ENCODE measurements around the gene IVD.

IVD gene

GRCh38 chr15:40459391-40460015 is 53.9 kb downstream of the IVD start:
- Histone ChIP-seq H3K9me3 (ENCODE audit: severe bottlenecking) (no peaks in the 10 kb centered on the region), H3K4me1 (ENCODE audit: insufficient read depth, poor library complexity, severe bottlenecking) (peaks cover 24% of the 10 kb centered on the region), H3K27me3 (ENCODE audit: insufficient read depth, poor library complexity, severe bottlenecking) (no peaks in the 10 kb centered on the region), H3K4me3 (ENCODE audit: severe bottlenecking) (no peak overlapping the region), H3K27ac (ENCODE audit: poor library complexity, severe bottlenecking) (no peak overlapping the region), H3K36me3 (ENCODE audit: low read depth) (peaks cover 18% of the 10 kb centered on the region)
- no peak for ATAC-seq (ENCODE audit: low read depth)
- DNase-seq (ENCODE audit: low spot score) = no peak
- no peak for TF ChIP-seq CTCF (IDR thresholded peaks at IDR 0.05; ENCODE audit: poor library complexity, severe bottlenecking)

GRCh38 chr15:40460404-40460803 is 54.8 kb downstream of the IVD start:
- Histone ChIP-seq H3K4me1 (ENCODE audit: insufficient read depth, poor library complexity, severe bottlenecking) (peaks cover 15% of the 10 kb centered on the region), H3K4me3 (ENCODE audit: severe bottlenecking) (no peak overlapping the region)

GRCh38 chr15:40461958-40462357 is 56.4 kb downstream of the IVD start:
- ATAC-seq (ENCODE audit: low read depth) (no peak), DNase-seq (ENCODE audit: low spot score) (no peak)
- Histone ChIP-seq H3K36me3 (ENCODE audit: low read depth) (peaks cover 18% of the 10 kb centered on the region), H3K4me1 (ENCODE audit: insufficient read depth, poor library complexity, severe bottlenecking) (no peaks in the 10 kb centered on the region), H3K4me3 (ENCODE audit: severe bottlenecking) (no peak overlapping the region), H3K27ac (ENCODE audit: poor library complexity, severe bottlenecking) (no peak overlapping the region), H3K27me3 (ENCODE audit: insufficient read depth, poor library complexity, severe bottlenecking) (no peaks in the 10 kb centered on the region), H3K9me3 (ENCODE audit: severe bottlenecking) (no peaks in the 10 kb centered on the region)
- TF ChIP-seq CTCF (IDR thresholded peaks at IDR 0.05; ENCODE audit: poor library complexity, severe bottlenecking) = no peak

More at GRCh38 chr15:40460404-40460803, 54.8 kb downstream of the IVD start:
- Histone ChIP-seq H3K27ac (ENCODE audit: poor library complexity, severe bottlenecking) (no peak overlapping the region), H3K27me3 (ENCODE audit: insufficient read depth, poor library complexity, severe bottlenecking) (no peaks in the 10 kb centered on the region), H3K9me3 (ENCODE audit: severe bottlenecking) (no peaks in the 10 kb centered on the region), H3K36me3 (ENCODE audit: low read depth) (peaks cover 18% of the 10 kb centered on the region)
- no peak for TF ChIP-seq CTCF (IDR thresholded peaks at IDR 0.05; ENCODE audit: poor library complexity, severe bottlenecking)
- no peak for DNase-seq (ENCODE audit: low spot score)
- ATAC-seq (ENCODE audit: low read depth) = no peak

- H3K4me1 ChIP-seq (ENCODE audit: insufficient read depth, poor library complexity, severe bottlenecking) = no peaks in the 10 kb centered on the region
- H3K4me3 ChIP-seq (ENCODE audit: severe bottlenecking) = no peak overlapping the region
- no peak for DNase-seq (ENCODE audit: low spot score)
- H3K36me3 ChIP-seq (ENCODE audit: low read depth) = peaks cover 18% of the 10 kb centered on the region
- no peak for ATAC-seq (ENCODE audit: low read depth)
- H3K27me3 ChIP-seq (ENCODE audit: insufficient read depth, poor library complexity, severe bottlenecking) = no peaks in the 10 kb centered on the region
- TF ChIP-seq CTCF (IDR thresholded peaks at IDR 0.05; ENCODE audit: poor library complexity, severe bottlenecking) = no peak
- H3K27ac ChIP-seq (ENCODE audit: poor library complexity, severe bottlenecking) = no peak overlapping the region
- H3K9me3 ChIP-seq (ENCODE audit: severe bottlenecking) = no peaks in the 10 kb centered on the region
Observed at GRCh38 chr15:40463279-40463678, 57.7 kb downstream of the IVD start.

- H3K27ac ChIP-seq (ENCODE audit: poor library complexity, severe bottlenecking) = no peak overlapping the region
- no peak overlapping the region for H3K4me3 ChIP-seq (ENCODE audit: severe bottlenecking)
- H3K27me3 ChIP-seq (ENCODE audit: insufficient read depth, poor library complexity, severe bottlenecking) = no peaks in the 10 kb centered on the region
- 0 out of 3 replicates have a peak, but pooled peaks have one; percentile 8 for ATAC-seq (ENCODE audit: low read depth)
- no peak for DNase-seq (ENCODE audit: low spot score)
- H3K4me1 ChIP-seq (ENCODE audit: insufficient read depth, poor library complexity, severe bottlenecking) = no peaks in the 10 kb centered on the region
- H3K36me3 ChIP-seq (ENCODE audit: low read depth) = peaks cover 18% of the 10 kb centered on the region
- H3K9me3 ChIP-seq (ENCODE audit: severe bottlenecking) = no peaks in the 10 kb centered on the region
- TF ChIP-seq CTCF (IDR thresholded peaks at IDR 0.05; ENCODE audit: poor library complexity, severe bottlenecking) = no peak
Observed at GRCh38 chr15:40463886-40464545, 58.4 kb downstream of the IVD start.
